Astrocyte (in vitro differentiated cells and primary cell): ENCODE data around the gene NPTX1.

ENCODE experiments used
- EZH2 ChIP-seq: IDR thresholded peaks from 2 replicates; pipeline ENCODE4 v1.6.1; 2012; ENCODE audit warnings: mild to moderate bottlenecking, low read length, inconsistent platforms; ENCODE audit not compliant: insufficient read depth
- TF ChIP-seq, protein P1 (sequence below): IDR thresholded peaks from 2 replicates; pipeline ENCODE4 v1.5.1; 2011; ENCODE audit warnings: low read depth, mild to moderate bottlenecking, inconsistent platforms, low read length, moderate library complexity; ENCODE audit not compliant: insufficient read depth

DNA sequence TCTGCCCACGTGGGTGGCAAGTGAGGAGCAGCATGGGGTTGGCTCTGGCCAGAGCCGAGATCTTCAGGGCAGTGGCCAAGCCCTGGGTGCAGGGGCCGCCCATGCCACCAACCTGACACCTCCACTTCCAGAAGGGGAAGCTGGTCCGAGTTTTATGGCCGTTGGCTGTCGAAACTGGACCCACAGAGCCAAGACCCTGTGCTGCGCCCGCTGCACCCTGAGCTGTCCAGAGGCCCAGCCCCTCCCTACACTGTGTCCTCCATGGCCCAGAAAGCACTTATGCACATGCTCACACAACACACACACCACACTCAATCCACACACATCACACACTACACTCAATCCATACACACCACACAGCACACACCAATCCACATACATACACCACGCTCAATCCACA is 34.4 kb upstream of the NPTX1 start:
- TF ChIP-seq, protein P1, sequence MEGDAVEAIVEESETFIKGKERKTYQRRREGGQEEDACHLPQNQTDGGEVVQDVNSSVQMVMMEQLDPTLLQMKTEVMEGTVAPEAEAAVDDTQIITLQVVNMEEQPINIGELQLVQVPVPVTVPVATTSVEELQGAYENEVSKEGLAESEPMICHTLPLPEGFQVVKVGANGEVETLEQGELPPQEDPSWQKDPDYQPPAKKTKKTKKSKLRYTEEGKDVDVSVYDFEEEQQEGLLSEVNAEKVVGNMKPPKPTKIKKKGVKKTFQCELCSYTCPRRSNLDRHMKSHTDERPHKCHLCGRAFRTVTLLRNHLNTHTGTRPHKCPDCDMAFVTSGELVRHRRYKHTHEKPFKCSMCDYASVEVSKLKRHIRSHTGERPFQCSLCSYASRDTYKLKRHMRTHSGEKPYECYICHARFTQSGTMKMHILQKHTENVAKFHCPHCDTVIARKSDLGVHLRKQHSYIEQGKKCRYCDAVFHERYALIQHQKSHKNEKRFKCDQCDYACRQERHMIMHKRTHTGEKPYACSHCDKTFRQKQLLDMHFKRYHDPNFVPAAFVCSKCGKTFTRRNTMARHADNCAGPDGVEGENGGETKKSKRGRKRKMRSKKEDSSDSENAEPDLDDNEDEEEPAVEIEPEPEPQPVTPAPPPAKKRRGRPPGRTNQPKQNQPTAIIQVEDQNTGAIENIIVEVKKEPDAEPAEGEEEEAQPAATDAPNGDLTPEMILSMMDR = no peak
- TF ChIP-seq EZH2 = no peak
